Thoracic aorta (tissue), 2 donors: ENCODE results near the gene RBFOX2. TPM values are rescaled to one million over a fixed set of nuclear protein-coding genes. Genes with fewer than 3 reads are reported as not detected.

Source experiments
- ATAC-seq: fragments of 150-250 bp; one replicate; pipeline ENCODE4 v1.8.0; 2017; ENCODE audit warnings: low read depth; ENCODE audit not compliant: insufficient number of reproducible peaks, low FRiP score
- DNase-seq: peaks from one replicate; pipeline ENCODE4 v3.0.0-alpha.2; 2020; ENCODE audit warnings: low spot score
- H3K27ac ChIP-seq, 2 donors: fragments of 200-600 bp; sonication (generic); 1 replicate in 1 of 2; 2 replicates in 1 of 2; pipeline ENCODE4 v1.5.1; 2016; ENCODE audit warnings: mild to moderate bottlenecking in 2 of 2, moderate library complexity in 2 of 2
- H3K27me3 ChIP-seq: fragments of 200-600 bp; sonication (generic); replicated peaks from 2 replicates; pipeline ENCODE4 v1.6.0; 2016; ENCODE audit warnings: mild to moderate bottlenecking; ENCODE audit not compliant: insufficient read depth
- H3K36me3 ChIP-seq: fragments of 200-600 bp; sonication (generic); one replicate; pipeline ENCODE4 v1.5.1; 2016
- H3K4me1 ChIP-seq, 2 donors: fragments of 200-600 bp; sonication (generic); 1 replicate in 1 of 2; 2 replicates in 1 of 2; pipeline versions ENCODE4 v1.5.1 to v1.6.0; 2016; ENCODE audit warnings: low read depth in 2 of 2, mild to moderate bottlenecking in 1 of 2; ENCODE audit not compliant: control insufficient read depth in 1 of 2
- H3K4me3 ChIP-seq: fragments of 200-600 bp; sonication (generic); 2 replicates; pipeline ENCODE4 v1.5.1; 2016; ENCODE audit warnings: mild to moderate bottlenecking
- H3K9me3 ChIP-seq: fragments of 200-600 bp; sonication (generic); 2 replicates; pipeline ENCODE4 v1.5.1; 2016
- CTCF ChIP-seq: fragments of 200-600 bp; sonication (generic); IDR thresholded peaks from one replicate; pipeline ENCODE4 v1.5.1; 2019; ENCODE audit warnings: antibody characterized with exemption
- total RNA-seq, 2 donors: library from RNA; depleted of rRNA; stranded (reverse); fragments of >200 nt; gene quantifications; one replicate each; pipeline versions ENCODE4 v1.1.0 to v1.2.3, GENCODE V29; 2016

The RBFOX2 gene
- total RNA-seq, 2 donors from 2014 or later = 117 to 143 TPM

GRCh38 chr22:35911877-35912276 lies 116.7 kb downstream of the RBFOX2 start:
- Histone ChIP-seq H3K27ac (no peak overlapping the region), H3K4me1 (peaks cover 19 to 52% of the 10 kb centered on the region in 2 donors)

GRCh38 chr22:35910926-35911325 lies 117.7 kb downstream of the RBFOX2 start:
- ATAC-seq (no peak), DNase-seq (no peak)
- no peaks in the 10 kb centered on the region for H3K9me3 ChIP-seq
- no peak for TF ChIP-seq CTCF
- H3K4me3 ChIP-seq = no peak overlapping the region
- no peak overlapping the region for H3K27ac ChIP-seq
- no peaks in the 10 kb centered on the region for H3K36me3 ChIP-seq
- peaks cover 19 to 45% of the 10 kb centered on the region in 2 donors for H3K4me1 ChIP-seq
- no peaks in the 10 kb centered on the region for H3K27me3 ChIP-seq

More at GRCh38 chr22:35911877-35912276, 116.7 kb downstream of the RBFOX2 start:
- ATAC-seq (no peak), DNase-seq (no peak)
- TF ChIP-seq CTCF = no peak
- no peak overlapping the region for H3K4me3 ChIP-seq
- H3K36me3 ChIP-seq = no peaks in the 10 kb centered on the region
- no peaks in the 10 kb centered on the region for H3K27me3 ChIP-seq
- no peaks in the 10 kb centered on the region for H3K9me3 ChIP-seq

- peaks cover 17 to 38% of the 10 kb centered on the region in 2 donors for H3K4me1 ChIP-seq
- no peak overlapping the region for H3K4me3 ChIP-seq
- no peaks in the 10 kb centered on the region for H3K36me3 ChIP-seq
- no peak for TF ChIP-seq CTCF
- H3K9me3 ChIP-seq = no peaks in the 10 kb centered on the region
- H3K27me3 ChIP-seq = no peaks in the 10 kb centered on the region
- DNase-seq (no peak), ATAC-seq (no peak)
- no peak overlapping the region for H3K27ac ChIP-seq
Measured at GRCh38 chr22:35910003-35910769, 118.4 kb downstream of the RBFOX2 start.

GRCh38 chr22:35905894-35906293 lies 122.7 kb downstream of the RBFOX2 start:
- peaks cover 4 to 28% of the 10 kb centered on the region in 2 donors for H3K4me1 ChIP-seq
- TF ChIP-seq CTCF = no peak
- no peaks in the 10 kb centered on the region for H3K9me3 ChIP-seq
- H3K36me3 ChIP-seq = no peaks in the 10 kb centered on the region
- no peaks in the 10 kb centered on the region for H3K27me3 ChIP-seq
- H3K27ac ChIP-seq = no peak overlapping the region
- DNase-seq (no peak), ATAC-seq (no peak)
- no peak overlapping the region for H3K4me3 ChIP-seq

GRCh38 chr22:35904752-35905151 lies 123.9 kb downstream of the RBFOX2 start:
- ATAC-seq (no peak), DNase-seq (no peak)
- H3K36me3 ChIP-seq = no peaks in the 10 kb centered on the region
- no peak overlapping the region for H3K4me3 ChIP-seq
- no peak overlapping the region for H3K27ac ChIP-seq
- H3K27me3 ChIP-seq = no peaks in the 10 kb centered on the region
- H3K9me3 ChIP-seq = no peaks in the 10 kb centered on the region
- H3K4me1 ChIP-seq = peaks cover 0 to 30% of the 10 kb centered on the region in 2 donors
- TF ChIP-seq CTCF = no peak
